Measurements from ENCODE around the gene ADAR.

The ADAR gene

DNA sequence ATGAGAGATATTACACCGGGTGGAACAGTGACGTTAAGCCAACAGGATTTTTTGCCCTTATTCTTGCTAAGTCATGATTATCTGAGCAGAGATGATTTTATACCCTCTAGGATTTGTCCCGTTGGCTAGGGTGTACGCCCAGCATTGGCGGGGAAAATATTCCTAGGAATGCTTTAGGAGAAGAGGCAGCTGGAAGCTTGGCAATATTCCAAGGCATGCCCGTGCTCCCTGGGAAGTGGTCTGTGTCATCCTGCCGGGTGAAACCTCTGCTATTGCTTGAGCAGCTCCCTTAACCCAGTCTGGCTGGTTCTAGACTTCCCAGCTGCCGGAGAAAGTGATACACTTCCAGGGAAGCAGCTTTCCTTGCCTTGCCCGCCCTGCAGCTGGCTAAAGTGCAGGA, 24.2 kb downstream of the ADAR start:
- DNase-seq = no peak

DNA sequence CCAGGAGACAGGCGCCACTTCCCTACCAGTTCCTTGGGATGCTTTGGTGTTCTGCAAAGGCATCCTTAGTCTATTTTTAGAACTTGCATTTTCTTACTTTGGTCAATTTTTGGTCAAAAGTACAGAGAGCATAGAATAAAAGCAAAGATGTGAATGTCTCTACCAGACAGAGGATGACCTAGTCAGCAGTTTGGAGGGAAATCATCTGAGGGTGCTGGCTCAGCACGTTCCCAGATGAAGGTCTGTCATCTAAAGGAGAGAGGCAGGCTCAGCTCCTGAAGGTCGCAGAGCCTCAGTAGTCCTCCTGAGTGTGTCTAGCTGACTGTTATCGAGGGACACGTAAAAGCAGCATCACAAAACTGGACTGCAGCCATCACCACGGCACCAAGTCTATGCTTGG, 25.1 kb downstream of the ADAR start:
- no peak for DNase-seq

DNA sequence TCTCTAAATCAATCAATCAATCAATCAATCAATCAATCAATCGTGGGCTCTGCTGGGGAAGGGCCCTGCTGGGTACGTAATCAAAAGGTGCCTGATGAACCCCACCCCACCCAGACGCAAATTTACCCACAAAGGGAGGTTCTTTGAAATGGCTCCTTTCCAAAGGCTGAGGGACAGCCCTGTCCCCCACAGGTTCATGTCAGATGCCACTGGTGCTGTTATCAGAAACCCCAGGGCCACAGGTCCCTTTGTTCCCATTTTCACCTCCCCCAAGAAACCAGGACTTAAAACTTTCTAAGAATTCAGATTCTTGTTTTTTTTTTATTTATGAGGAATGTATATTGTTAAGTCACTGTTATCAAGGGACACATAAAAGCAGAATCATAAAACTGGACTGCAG, 26.2 kb downstream of the ADAR start:
- DNase-seq = no peak

DNA sequence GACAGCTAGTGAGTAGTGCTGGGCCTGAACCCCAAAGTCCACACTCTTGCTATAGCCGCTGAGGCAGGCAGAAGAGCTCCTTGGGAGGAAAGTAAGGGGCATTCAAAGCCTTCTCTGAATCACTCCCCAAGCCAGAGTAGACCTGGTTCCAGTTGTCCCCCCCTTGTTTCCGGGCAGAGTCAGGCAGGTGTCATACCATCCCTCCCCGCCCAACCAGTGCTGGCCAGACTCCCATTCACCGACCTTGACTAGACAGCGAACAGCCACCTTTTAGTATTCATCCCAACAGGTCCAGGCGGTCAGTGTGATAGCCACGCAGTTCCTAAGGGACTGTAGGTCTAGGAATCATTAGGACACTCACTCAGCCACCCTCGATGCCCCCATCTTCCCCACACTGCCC, 28.6 kb downstream of the ADAR start:
- no peak for DNase-seq

DNA sequence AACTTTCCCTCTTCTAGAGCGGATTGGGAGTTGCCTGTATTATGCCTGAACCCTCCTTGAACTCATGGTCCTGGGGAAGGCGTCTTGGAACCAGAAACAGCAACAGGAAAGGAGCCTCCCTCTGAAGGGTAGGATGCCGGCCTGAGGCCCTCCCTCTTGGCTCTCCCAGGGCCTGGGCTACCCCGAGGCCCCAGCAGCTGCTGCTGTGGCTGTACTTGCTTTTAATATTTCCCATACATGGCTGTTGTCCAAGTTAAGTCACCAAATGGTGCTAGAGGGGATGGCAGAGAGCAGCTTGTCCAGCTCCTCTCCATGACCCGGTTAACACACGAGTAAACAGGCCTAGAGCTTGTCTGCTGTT, 29.9 kb downstream of the ADAR start:
- DNase-seq = no peak

DNA sequence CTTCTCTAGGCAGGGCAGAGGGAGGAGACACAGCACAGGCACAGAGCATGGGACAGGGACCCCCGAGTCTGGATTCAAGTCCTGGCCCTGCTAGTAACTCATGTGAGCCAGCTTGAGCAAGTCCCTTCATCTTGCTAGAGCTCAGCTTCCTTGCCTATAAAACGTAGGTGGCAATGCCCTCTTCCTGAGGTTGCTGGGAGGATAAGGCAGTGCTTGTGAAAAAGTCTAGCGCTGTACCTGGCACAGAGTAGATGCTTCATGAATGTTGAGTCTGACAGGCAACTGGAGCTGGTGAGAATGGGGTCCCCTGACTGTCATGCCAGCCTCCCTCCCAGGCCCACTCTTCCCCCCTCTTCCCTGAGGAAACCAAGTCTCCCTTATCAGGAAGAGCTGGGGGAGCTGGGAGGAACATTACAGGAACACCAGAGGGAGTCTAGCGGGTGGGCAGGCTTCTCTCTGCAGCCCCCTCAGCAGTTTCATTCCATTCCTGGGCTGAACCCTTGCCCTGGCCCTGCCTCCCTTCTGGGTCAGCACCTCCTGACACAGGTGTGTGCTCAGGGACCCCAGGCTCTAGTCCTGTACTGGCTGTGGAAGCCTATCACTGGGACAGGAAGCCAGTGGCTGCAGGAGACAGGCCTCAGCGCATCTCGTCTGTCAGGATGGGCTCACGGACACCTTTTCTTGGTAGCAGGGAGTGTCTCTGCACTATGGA, 30.5 kb downstream of the ADAR start:
- DNase-seq = no peak

DNA sequence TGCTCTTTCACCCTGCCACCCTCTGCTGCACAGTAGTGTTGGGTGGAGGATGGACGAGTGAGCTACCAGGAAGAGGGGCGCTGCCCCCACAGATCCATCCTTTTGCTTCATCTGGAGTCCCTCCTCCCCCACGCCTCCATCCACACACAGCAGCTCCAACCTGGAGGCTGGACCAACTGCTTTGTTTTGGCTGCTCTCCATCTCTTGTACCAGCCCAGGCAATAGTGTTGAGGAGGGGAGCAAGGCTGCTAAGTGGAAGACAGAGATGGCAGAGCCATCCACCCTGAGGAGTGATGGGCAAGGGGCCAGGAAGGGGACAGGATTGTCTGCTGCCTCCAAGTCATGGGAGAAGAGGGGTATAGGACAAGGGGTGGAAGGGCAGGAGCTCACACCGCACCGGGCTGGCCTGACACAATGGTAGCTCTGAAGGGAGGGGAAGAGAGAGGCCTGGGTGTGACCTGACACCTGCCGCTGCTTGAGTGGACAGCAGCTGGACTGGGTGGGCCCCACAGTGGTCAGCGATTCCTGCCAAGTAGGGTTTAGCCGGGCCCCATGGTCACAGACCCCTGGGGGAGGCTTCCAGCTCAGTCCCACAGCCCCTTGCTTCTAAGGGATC, 31.9 kb downstream of the ADAR start:
- no peak for DNase-seq

DNA sequence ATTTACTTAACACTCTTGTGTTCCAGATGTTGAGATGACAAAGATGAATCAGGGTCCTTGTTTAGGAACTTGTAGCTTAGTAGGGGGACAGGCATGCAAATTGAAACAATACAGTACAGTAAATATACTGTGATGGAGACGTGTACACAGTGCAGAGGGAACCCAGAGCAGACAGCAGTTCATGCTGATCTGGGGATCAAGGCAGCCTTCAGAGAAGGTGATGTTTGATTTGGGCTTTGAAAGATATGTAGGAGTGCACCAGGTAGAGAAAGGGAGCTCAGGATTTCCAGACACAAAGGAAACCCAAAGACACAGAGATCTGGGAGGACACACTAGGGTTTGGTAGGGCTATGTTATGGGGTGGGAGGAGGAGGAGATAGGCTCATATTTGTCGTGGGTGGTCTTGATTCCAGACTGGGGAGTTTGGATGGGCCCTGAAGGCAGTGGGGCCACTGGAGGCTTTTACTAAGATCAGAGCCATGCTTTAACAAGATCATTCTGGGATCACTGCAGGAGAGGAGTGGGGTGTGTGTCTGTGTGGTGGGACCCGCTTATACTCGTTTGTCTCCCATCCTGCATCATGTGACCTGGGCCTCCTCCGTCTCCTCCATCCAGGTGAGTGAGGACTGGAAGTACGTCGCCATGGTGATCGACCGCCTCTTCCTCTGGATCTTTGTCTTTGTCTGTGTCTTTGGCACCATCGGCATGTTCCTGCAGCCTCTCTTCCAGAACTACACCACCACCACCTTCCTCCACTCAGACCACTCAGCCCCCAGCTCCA, 32.6 kb downstream of the ADAR start:
- DNase-seq = no peak

DNA sequence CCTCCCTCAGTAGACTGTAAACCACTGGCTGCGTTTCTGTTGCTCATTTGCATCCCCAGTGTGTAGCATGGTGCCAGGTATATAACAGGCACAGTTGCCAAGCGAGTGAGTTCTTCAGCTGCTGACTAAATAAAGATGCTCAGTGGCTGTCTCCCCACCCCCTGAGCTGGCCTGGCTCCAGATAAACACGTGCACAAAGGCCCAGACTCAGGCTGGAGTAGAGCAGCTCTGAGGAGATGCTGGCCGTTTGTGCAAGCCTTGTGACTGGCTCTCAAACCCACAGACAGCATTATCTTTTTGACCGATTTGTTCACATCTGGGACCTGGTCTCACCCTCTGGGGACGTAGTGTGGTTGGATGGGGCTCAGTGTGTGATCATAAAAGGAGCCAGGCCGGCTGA, 33.3 kb downstream of the ADAR start:
- DNase-seq = no peak

DNA sequence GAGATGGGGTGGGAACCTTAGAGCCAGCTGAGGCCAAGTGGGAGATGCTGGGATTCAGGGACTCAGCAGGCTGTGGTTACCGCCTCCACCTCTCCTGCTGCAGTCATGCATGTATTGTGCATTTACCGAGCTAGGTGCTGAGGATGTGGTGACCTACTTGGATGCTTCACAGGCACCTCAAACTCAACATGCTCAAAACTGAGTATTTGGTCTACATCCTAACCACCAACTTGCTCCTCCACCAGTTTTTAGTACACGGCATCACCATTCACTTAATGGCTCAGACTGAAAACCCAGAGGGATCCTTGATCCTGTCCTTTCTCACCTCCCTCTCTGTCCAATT, 34.8 kb downstream of the ADAR start:
- DNase-seq = no peak

DNA sequence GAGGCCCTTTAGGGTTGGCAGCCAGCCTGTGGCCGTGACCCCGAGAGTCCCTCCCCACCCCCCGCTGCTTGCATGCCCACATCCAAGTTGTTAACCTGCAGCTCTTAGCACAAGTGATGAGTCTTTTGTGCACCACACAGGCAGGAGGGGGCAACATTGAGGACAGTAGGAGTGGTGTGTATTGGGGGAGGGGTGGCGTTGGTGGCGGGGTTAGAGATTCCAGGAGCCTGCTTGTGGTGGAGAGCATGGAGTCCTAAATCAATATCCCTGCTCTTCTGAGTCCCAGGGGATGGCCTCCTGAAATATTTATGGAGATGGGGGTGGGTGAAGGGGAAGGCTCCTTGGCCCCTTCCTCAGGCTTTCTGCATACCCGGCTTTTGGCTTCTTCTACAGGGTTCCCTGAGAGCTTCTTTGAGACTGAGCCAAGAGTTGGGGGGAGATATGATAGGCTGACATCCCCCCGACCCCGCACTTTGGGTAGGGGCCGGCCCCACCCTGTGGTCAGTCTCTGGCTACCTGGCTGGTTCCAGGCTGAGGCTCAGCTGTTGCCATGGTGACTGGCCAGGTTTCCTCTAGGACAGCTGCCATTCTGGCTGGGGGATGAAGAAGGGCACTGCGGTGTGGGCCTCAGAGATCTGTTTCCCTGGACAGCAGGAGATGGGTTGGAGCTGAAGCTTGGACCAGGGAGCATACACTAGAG, 35.4 kb downstream of the ADAR start:
- DNase-seq = no peak

DNA sequence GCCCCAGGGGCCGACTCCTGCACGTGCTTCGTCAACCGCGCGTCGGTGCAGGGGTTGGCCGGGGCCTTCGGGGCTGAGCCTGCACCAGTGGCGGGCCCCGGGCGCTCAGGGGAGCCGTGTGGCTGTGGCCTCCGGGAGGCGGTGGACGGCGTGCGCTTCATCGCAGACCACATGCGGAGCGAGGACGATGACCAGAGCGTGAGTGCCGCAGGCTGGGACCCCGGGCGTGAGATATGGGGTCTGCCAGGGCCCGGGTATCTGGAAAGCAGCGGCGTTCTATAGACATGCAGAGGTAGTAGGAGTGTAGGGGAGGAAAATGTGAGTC, 36.1 kb downstream of the ADAR start:
- no peak for DNase-seq

DNA sequence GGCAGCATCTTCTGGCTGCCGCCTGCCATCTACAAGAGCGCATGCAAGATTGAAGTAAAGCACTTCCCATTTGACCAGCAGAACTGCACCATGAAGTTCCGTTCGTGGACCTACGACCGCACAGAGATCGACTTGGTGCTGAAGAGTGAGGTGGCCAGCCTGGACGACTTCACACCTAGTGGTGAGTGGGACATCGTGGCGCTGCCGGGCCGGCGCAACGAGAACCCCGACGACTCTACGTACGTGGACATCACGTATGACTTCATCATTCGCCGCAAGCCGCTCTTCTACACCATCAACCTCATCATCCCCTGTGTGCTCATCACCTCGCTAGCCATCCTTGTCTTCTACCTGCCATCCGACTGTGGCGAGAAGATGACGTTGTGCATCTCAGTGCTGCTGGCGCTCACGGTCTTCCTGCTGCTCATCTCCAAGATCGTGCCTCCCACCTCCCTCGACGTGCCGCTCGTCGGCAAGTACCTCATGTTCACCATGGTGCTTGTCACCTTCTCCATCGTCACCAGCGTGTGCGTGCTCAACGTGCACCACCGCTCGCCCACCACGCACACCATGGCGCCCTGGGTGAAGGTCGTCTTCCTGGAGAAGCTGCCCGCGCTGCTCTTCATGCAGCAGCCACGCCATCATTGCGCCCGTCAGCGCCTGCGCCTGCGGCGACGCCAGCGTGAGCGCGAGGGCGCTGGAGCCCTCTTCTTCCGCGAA, 36.6 kb downstream of the ADAR start:
- no peak for DNase-seq

DNA sequence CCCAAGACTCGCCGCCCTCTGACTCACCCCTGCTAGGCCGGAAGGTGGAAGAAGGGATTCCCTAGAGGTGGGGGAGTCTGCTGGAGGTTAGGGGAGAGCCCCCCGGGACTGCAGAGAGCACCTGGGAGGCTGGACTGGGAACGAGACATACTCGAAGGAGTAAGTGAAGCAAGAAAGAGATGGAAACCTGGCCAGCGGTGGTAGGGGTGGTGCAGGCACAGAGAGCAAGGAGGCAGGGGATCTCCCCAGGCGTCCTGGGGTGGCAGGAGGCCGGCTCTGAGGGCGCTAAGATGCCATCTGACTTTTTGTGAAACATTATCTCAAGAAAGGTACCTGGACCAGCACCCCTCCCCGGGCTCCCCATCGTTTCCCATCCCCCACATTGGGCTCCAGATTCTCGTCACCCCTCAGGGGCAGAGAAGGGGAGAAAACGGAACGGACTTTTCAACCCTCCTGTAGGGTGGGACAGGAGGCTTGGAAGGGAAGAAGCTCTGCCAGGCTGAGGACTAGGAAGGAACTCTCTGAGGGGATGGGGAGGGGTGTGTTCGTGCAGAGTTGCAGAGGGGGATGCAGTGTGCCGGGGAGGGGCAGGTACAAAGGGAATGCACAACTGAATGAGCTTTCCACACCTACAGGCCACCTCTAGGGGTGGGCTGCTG, 39.7 kb downstream of the ADAR start:
- no peak for DNase-seq

DNA sequence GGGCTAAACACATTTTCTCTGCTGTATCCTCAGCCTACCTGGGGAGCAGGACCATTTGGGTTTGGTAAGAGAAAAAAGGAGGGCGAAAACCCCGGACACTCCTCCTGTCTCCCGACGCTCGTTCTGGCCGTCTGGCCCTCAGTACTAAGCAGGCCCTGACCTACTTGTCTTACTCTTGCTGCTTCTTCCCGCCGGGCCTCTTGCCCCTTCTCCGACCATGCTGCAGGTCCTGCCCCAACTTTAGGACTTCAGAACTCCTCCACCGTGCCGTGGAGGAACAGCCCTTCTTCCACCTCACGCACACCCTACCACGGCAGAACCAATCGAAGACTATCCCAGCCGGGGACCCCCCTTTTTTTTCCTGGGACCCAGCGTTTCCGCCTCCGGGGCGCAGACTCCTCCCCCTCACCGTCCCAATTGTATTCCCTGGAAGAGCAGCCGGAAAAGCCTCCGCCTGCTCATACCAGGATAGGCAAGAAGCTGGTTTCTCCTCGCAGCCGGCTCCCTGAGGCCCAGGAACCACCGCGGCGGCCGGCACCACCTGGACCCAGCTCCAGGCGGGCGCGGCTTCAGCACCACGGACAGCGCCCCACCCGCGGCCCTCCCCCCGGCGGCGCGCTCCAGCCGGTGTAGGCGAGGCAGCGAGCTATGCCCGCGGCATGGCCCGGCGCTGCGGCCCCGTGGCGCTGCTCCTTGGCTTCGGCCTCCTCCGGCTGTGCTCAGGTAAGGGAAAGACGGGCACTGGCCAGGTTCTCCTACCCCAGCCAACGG, 40.4 kb downstream of the ADAR start, which contains the start of gene CHRNB2:
Gene CHRNB2 (plus strand): TSS at position 393 of the 771 bp plus-strand sequence. CDS start 267 bp downstream, at position 660.
- DNase-seq = peak; percentile 55 to 57

DNA sequence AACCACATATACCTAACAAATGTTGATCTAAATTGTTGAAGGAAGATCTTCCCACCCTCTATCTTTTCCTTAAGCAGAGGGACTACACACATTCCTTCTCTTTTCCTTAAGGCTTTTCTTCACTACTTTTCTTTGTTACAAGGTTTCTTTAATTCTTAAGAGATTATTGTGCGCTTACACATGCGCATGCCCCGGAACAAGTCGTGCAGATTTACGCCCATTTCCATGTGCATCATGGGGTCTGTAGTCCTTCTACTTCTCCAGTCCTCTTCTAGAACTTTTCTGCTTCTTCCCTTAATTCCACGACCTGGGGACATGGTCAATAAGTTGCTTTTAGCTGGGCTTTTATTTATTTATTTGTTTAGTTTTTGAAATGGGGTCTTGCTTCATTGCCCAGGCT, 42.1 kb downstream of the ADAR start:
- no peak for DNase-seq

DNA sequence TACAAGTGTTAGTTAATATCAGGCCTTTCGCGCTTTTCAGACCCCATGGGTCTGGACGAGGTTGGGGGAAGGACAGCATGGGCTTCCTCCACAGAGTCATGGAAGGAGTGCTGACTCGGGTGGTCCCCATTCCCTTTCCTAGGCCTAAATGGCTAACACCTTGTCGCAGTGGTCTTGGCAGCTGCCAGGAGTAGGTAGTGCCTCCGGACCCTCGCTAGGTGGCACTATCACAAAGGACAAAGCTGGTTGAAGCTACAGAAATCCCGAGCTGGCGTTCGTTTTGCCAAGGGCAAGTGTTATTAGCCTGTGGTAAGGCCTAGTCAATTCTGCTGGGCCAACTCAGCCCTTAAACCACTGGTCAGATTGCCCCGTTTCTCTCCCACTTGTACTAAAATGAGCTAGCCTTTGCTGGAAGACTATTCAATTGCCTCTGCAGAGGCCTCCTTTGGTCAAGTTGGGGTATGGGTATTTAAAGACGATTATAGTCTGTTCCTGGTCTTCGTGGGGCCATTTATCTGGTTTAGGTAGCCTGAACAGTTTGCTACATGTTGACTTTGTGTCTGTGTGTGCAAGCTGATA, 48.4 kb downstream of the ADAR start:
- peak; percentile 83 to 87 for DNase-seq

DNA sequence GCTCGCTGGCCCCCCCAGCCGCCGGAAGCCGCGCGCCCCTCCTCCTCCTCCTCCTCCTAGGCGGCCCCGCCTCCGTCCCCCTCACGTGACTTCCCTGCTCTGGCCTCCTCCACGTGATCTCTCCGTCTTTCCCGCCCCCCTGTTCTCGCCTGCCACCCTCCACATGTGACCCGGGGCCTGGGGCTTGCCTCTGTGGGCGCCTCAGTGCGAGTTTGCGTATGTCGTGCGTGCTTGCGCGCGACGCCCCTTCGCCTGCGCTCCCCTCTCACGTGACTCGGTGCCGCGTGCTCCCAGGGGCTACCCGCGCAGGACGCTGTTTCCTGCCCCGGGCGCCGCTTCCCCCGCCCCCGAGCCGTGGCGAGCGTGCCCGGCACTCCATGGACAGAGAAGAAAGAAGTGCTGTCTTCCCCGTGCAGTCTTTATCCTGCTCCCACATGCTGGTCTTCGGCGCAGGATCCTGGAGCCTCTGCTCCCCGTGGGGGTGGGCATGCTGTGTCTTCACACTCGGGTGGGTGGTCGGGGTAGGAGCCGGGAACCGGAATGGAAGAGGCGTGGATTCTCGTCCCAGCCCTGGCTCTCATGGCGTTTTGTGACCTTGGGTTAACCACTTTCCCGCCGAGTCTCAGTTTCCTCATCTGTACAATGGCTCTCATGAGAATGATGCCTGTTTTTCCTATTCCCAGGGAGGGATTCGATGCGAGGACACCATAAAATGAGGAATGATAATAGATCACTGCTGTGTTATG, 49.1 kb downstream of the ADAR start:
- DNase-seq = peak; percentile 99 to 100

DNA sequence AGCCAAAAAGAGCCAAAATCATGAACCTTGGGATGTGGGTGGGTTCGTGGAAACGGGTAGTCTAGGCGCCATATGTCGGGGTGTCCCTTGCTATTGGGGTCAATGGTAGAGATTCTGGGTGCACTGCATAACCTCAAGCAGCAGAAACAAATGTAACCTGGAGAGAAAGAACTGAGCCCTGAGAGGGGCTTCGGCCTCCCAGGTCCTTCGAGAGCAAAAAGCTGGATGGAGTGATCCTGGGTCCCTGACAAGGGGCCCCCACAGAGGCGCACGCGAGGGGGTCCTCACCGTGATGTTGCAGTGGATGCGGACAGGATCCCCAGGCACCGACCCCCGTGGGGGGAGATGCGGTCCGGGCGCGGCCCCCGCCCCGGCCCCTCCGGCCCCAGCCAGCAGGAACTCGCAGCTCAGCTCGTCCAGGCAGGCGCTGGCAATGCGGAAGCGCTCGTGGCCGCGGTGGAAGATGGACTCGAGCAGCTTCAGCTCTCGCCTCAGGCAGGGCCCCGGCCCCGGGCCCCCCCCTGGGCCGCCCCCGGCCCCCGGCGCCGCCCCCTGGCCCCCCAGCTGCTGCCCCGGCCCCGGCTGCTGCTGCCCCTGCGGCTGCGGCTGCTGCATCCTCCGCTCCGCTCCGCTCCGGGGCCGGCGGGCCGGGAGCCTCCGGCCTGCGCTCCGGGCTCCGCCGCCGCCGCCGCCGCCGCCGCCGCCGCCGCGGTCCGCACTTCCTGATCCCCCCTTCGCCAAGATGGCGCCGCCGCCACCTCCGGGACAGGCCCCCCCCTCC, 49.9 kb downstream of the ADAR start, which contains the start of gene UBE2Q1:
Gene UBE2Q1 (minus strand): TSS at position 724 of the 781 bp plus-strand sequence. CDS start 109 bp downstream, at position 615.
- DNase-seq = peak; percentile 14 to 29
